A673 (cell line): ENCODE data around the gene PSD2. TPM values are rescaled to one million over a fixed set of nuclear protein-coding genes. Genes with fewer than 3 reads are reported as not detected.

ENCODE experiments used
- BruUV-seq: library from RNA; stranded (reverse); fragments of 400-500 nt; replicated peaks from 2 replicates; lab custom pipeline; 2021; lab: Mats Ljungman, UMichigan
- CTCF ChIA-PET: fragments of 300-600 bp; sonication (Branson Sonifier 250); formaldehyde crosslinking; loops from one replicate; lab custom pipeline; 2022; ENCODE audit warnings: antibody characterized with exemption; lab: Charles Lee
- POLR2A ChIA-PET: fragments of 300-600 bp; sonication (Branson Sonifier 250); formaldehyde crosslinking; loops from one replicate; lab custom pipeline; 2022; ENCODE audit warnings: antibody characterized with exemption; ENCODE audit not compliant: low non-redundant PET; lab: Charles Lee
- DNase-seq: peaks from one replicate; pipeline ENCODE4 v3.0.0-alpha.2; 2015; ENCODE audit warnings: low spot score
- H3K27ac ChIP-seq: fragments of 200-600 bp; sonication (generic); 2 replicates; pipeline ENCODE4 v1.5.1; 2016; ENCODE audit warnings: mixed run types, low read depth, mild to moderate bottlenecking, mixed read lengths, antibody characterized with exemption, low read length; ENCODE audit not compliant: poor library complexity, severe bottlenecking
- H3K27me3 ChIP-seq: fragments of 200-600 bp; sonication (generic); replicated peaks from 2 replicates; pipeline ENCODE4 v1.6.1; 2017; ENCODE audit warnings: mixed run types, low read depth, mild to moderate bottlenecking, mixed read lengths, antibody characterized with exemption, low read length; ENCODE audit not compliant: insufficient read depth, poor library complexity
- H3K36me3 ChIP-seq: fragments of 200-600 bp; sonication (generic); 2 replicates; pipeline ENCODE4 v1.6.1; 2016; ENCODE audit warnings: mixed run types, mild to moderate bottlenecking, mixed read lengths, antibody characterized with exemption, low read length; ENCODE audit not compliant: insufficient read depth, poor library complexity, severe bottlenecking
- H3K4me1 ChIP-seq: fragments of 200-600 bp; sonication (generic); 2 replicates; pipeline ENCODE4 v1.6.1; 2017; ENCODE audit warnings: mixed run types, mild to moderate bottlenecking, mixed read lengths, antibody characterized with exemption, low read length; ENCODE audit not compliant: insufficient read depth, poor library complexity, severe bottlenecking
- H3K4me3 ChIP-seq: fragments of 200-600 bp; sonication (generic); 2 replicates; pipeline ENCODE4 v1.5.1; 2016; ENCODE audit warnings: low read depth, mixed run types, mild to moderate bottlenecking, mixed read lengths, low read length; ENCODE audit not compliant: poor library complexity, severe bottlenecking
- H3K9me3 ChIP-seq: fragments of 200-600 bp; sonication (generic); 2 replicates; pipeline ENCODE4 v1.6.1; 2016; ENCODE audit warnings: mixed run types, low read depth, mild to moderate bottlenecking, mixed read lengths, antibody characterized with exemption, low read length; ENCODE audit not compliant: poor library complexity, severe bottlenecking
- EZH2 ChIP-seq: fragments of 200-600 bp; sonication (generic); IDR thresholded peaks from 2 replicates; pipeline ENCODE4 v1.6.1; 2017; ENCODE audit warnings: borderline replicate concordance, low read depth, mild to moderate bottlenecking, mixed read lengths, antibody characterized with exemption, low read length; ENCODE audit not compliant: poor library complexity, severe bottlenecking
- intact Hi-C: fragments of 100-400 bp; cut with micrococcal nuclease; formaldehyde crosslinking; loops from one replicate; pipeline ENCODE4 v1.10.0; 2022; ENCODE audit not compliant: unreplicated experiment
- total RNA-seq: library from RNA; stranded (reverse); gene quantifications from 2 replicates; pipeline ENCODE4 v1.2.3, GENCODE V29; 2021
- TF ChIP-seq, protein P1 (sequence below): fragments of 300-800, 200-600 bp; sonication (generic); conservative IDR thresholded peaks from 2 replicates; pipeline ENCODE4 v1.5.1; 2017; ENCODE audit warnings: low read depth, mild to moderate bottlenecking, antibody characterized with exemption, low read length, moderate library complexity, mixed read lengths

PSD2 gene
- total RNA-seq, 1 experiment from 2014 or later, result 0.26 TPM

DNA sequence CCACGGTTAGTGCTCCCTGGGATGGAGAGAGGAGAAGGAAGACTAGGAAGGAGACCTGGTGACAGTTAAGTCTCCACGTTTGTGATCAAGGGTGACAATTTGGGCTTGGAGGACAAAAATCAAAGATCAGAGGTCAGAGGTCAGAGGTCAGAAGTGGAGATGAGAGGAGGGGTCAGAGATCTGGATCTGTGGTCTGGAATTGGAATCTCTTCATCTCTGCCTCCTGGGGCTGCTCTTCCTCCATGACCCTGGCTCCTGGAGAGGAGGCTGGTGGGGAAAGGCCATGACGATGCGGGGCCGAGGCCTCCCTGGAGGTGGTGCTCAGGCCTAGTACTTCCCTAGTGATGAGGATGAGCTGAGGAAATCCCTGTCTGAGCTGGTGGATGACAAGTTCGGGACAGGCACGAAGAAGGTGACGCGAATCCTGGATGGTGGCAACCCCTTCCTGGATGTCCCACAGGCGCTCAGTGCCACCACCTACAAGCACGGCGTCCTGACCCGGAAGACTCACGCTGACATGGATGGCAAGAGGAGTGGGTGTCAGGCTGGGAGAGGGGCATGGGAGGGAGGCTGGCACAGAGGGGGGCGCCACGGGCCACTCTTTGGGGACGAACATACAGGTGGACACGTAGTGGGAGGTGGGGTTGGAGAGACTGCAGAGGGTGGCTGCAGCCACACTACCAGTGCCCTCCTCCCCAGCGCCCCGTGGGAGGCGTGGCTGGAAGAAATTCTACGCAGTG lies 41.0 kb downstream of the PSD2 start:
- H3K4me1 ChIP-seq, result no peaks in the 10 kb centered on the region
- POLR2A ChIA-PET, result no interaction called here
- H3K4me3 ChIP-seq, result no peak overlapping the region
- DNase-seq, result no peak
- H3K27ac ChIP-seq, result no peak overlapping the region
- peaks cover 18% of the 10 kb centered on the region for H3K27me3 ChIP-seq
- CTCF ChIA-PET, result no interaction called here
- no TSS peak for BruUV-seq
- intact Hi-C loops, result no loop called here
- no peaks in the 10 kb centered on the region for H3K36me3 ChIP-seq
- TF ChIP-seq EZH2, result no peak
- TF ChIP-seq, protein P1, sequence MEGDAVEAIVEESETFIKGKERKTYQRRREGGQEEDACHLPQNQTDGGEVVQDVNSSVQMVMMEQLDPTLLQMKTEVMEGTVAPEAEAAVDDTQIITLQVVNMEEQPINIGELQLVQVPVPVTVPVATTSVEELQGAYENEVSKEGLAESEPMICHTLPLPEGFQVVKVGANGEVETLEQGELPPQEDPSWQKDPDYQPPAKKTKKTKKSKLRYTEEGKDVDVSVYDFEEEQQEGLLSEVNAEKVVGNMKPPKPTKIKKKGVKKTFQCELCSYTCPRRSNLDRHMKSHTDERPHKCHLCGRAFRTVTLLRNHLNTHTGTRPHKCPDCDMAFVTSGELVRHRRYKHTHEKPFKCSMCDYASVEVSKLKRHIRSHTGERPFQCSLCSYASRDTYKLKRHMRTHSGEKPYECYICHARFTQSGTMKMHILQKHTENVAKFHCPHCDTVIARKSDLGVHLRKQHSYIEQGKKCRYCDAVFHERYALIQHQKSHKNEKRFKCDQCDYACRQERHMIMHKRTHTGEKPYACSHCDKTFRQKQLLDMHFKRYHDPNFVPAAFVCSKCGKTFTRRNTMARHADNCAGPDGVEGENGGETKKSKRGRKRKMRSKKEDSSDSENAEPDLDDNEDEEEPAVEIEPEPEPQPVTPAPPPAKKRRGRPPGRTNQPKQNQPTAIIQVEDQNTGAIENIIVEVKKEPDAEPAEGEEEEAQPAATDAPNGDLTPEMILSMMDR, result no peak
- H3K9me3 ChIP-seq, result no peaks in the 10 kb centered on the region

DNA sequence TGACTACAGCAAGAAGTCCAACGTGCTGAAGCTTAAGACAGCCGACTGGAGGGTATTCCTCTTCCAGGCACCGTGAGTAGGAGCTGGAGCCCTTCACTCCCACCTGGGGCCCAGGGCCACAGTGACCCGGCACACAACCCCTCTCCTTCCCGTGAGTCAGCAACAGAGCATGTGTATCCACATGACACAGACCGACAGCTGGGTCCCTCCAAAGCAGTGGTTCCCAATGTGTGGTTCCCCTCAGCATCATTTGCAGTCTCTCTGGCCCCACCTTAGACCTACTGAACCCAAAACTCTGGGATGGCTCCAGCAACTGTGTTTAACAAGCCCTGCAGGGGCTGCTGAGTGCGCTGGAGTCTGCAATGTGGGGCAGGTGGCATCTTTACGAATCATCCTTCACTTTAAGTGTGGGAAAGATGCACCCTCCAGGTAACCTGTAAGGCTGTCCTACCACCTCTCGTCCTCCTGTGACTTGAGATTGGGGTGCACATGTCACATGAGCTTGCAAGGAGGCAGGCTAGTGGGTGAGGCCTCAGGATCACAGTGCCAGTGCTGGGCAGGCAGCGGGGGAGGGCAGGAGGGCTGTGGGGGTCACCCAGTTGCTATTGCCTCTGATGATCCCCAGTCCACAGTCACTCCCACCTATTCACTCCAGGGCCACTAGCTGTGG lies 42.2 kb downstream of the PSD2 start:
- Histone ChIP-seq H3K27me3 (peaks cover 8% of the 10 kb centered on the region), H3K4me1 (no peaks in the 10 kb centered on the region), H3K9me3 (no peaks in the 10 kb centered on the region), H3K27ac (no peak overlapping the region), H3K36me3 (no peaks in the 10 kb centered on the region), H3K4me3 (no peak overlapping the region)
- no TSS peak for BruUV-seq
- no peak for DNase-seq
- CTCF ChIA-PET, result interaction anchor here (1.1 kb wide), 1 partner anchor 51 kb away, joined by 3 read pairs; no protein-coding TSS in a partner anchor
- no peak for TF ChIP-seq EZH2
- intact Hi-C loops, result no loop called here
- POLR2A ChIA-PET, result no interaction called here

DNA sequence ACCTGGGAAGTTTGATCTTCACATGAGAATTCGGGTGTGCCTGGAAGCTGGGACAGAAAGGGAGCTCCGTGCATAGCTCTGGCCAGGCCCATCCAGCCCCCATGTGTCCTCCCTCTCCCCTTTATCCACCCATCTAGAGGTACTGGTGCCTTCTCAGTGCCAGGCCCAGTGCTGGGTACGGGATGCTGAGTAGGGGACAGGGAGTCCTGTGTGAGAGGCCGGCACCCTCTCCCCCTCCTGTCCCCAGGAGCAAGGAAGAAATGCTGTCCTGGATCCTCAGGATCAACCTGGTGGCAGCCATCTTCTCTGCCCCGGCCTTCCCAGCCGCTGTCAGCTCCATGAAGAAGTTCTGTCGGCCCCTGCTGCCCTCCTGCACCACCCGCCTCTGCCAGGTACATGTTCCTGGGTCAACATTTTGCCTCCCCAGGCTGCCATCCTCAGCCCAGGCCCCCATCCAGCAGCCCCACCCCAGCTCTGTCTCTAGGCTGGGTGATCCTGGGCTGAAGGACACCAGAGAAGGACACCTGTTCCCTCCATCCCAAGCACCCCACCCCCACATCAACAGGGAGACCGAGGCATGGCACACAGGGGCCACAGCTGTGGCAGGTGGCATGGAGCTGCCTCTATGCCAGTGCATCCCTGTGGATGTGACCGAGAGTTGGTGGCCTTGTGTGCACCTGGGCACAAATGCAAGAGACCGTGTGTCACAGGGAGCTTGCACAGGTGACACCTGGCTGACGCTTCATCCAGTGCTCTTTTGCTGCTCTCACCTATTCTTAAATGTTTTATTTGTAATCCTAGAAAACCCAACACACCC lies 43.0 kb downstream of the PSD2 start:
- ChIA-PET CTCF (interaction anchor here (1.1 kb wide), 1 partner anchor 51 kb away, joined by 3 read pairs; no protein-coding TSS in a partner anchor), POLR2A (no interaction called here)
- DNase-seq, result no peak
- intact Hi-C loops, result no loop called here
- no peaks in the 10 kb centered on the region for H3K9me3 ChIP-seq
- TF ChIP-seq, protein P1, result no peak
- no peak for TF ChIP-seq EZH2
- H3K4me3 ChIP-seq, result no peak overlapping the region
- BruUV-seq, result no TSS peak
- H3K27ac ChIP-seq, result no peak overlapping the region
- H3K36me3 ChIP-seq, result no peaks in the 10 kb centered on the region
- peaks cover under 1% of the 10 kb centered on the region for H3K27me3 ChIP-seq
- H3K4me1 ChIP-seq, result no peaks in the 10 kb centered on the region
